ENCODE data around the gene IRF2BP2. TPM values are rescaled to one million over a fixed set of nuclear protein-coding genes. Genes with fewer than 3 reads are reported as not detected.

IRF2BP2 gene
- total RNA-seq, 1 donor from 2014 or later = 55.6 TPM

GRCh38 chr1:234633246-234634003 is 23.4 kb upstream of the IRF2BP2 start:
- no peak overlapping the region for H3K27ac Mint-ChIP-seq (ENCODE audit: unreplicated experiment)
- H3K36me3 Mint-ChIP-seq (ENCODE audit: low read depth) = no peaks in the 10 kb centered on the region
- TF ChIP-seq CTCF (conservative IDR thresholded peaks at IDR 0.05) = no peak
- H3K9me3 Mint-ChIP-seq = peaks cover 2% of the 10 kb centered on the region
- H3K4me1 Mint-ChIP-seq = peaks cover 14% of the 10 kb centered on the region
- no peak overlapping the region for H3K4me3 Mint-ChIP-seq
- no peaks in the 10 kb centered on the region for H3K27me3 Mint-ChIP-seq (ENCODE audit: low read depth)
- no peak for DNase-seq (ENCODE audit: low read depth, low spot score)

GRCh38 chr1:234632225-234632624 is 22.2 kb upstream of the IRF2BP2 start:
- Mint-ChIP-seq H3K4me3 (no peak overlapping the region), H3K27ac (ENCODE audit: unreplicated experiment) (no peak overlapping the region), H3K4me1 (peaks cover 14% of the 10 kb centered on the region), H3K9me3 (peaks cover 2% of the 10 kb centered on the region), H3K36me3 (ENCODE audit: low read depth) (no peaks in the 10 kb centered on the region), H3K27me3 (ENCODE audit: low read depth) (no peaks in the 10 kb centered on the region)
- DNase-seq (ENCODE audit: low read depth, low spot score) = no peak
- no peak for TF ChIP-seq CTCF (conservative IDR thresholded peaks at IDR 0.05)

- Mint-ChIP-seq H3K36me3 (ENCODE audit: low read depth) (no peaks in the 10 kb centered on the region), H3K9me3 (peaks cover 2% of the 10 kb centered on the region), H3K4me3 (no peak overlapping the region), H3K27ac (ENCODE audit: unreplicated experiment) (no peak overlapping the region), H3K4me1 (peaks cover 14% of the 10 kb centered on the region), H3K27me3 (ENCODE audit: low read depth) (no peaks in the 10 kb centered on the region)
- TF ChIP-seq CTCF (conservative IDR thresholded peaks at IDR 0.05) = no peak
- no peak for DNase-seq (ENCODE audit: low read depth, low spot score)
These were observed 21.7 kb upstream of the IRF2BP2 start for GRCh38 chr1:234631721-234632125.

GRCh38 chr1:234629026-234629425 is 19.0 kb upstream of the IRF2BP2 start:
- H3K9me3 Mint-ChIP-seq = peaks cover 2% of the 10 kb centered on the region
- DNase-seq (ENCODE audit: low read depth, low spot score) = no peak
- TF ChIP-seq CTCF (conservative IDR thresholded peaks at IDR 0.05) = no peak
- H3K36me3 Mint-ChIP-seq (ENCODE audit: low read depth) = no peaks in the 10 kb centered on the region
- peaks cover 14% of the 10 kb centered on the region for H3K4me1 Mint-ChIP-seq
- no peak overlapping the region for H3K4me3 Mint-ChIP-seq
- no peak overlapping the region for H3K27ac Mint-ChIP-seq (ENCODE audit: unreplicated experiment)
- H3K27me3 Mint-ChIP-seq (ENCODE audit: low read depth) = no peaks in the 10 kb centered on the region

- TF ChIP-seq CTCF (conservative IDR thresholded peaks at IDR 0.05) = no peak
- DNase-seq (ENCODE audit: low read depth, low spot score) = no peak
- Mint-ChIP-seq H3K4me3 (no peak overlapping the region), H3K27me3 (ENCODE audit: low read depth) (no peaks in the 10 kb centered on the region), H3K9me3 (peaks cover 2% of the 10 kb centered on the region), H3K27ac (ENCODE audit: unreplicated experiment) (no peak overlapping the region), H3K4me1 (peaks cover 11% of the 10 kb centered on the region), H3K36me3 (ENCODE audit: low read depth) (no peaks in the 10 kb centered on the region)
These were observed 18.1 kb upstream of the IRF2BP2 start for GRCh38 chr1:234628089-234628488.

Data from neural crest cell (in vitro differentiated cells).